Endothelial cell of umbilical vein (primary cell): ENCODE measurements around the gene KPRP. TPM values are rescaled to one million over a fixed set of nuclear protein-coding genes. Genes with fewer than 3 reads are reported as not detected.

Source experiments
- BruUV-seq: library from RNA; stranded (reverse); fragments of 400-500 nt; replicated peaks from 2 replicates; lab custom pipeline; 2021; lab: Mats Ljungman, UMichigan
- CTCF ChIA-PET: fragments of 300-600, 350-600 bp; sonication (Branson Sonifier 250); formaldehyde crosslinking; loops from one replicate; lab custom pipeline; 2021; ENCODE audit warnings: antibody characterized with exemption, inconsistent platforms; lab: Charles Lee
- POLR2A ChIA-PET: fragments of 300-600, 350-600 bp; sonication (Branson Sonifier 250); formaldehyde crosslinking; loops from one replicate; lab custom pipeline; 2021; ENCODE audit warnings: antibody characterized with exemption, inconsistent platforms; lab: Charles Lee
- DNase-seq: peaks from one replicate; pipeline ENCODE4 v3.0.0-alpha.2; 2011; ENCODE audit warnings: low read depth, low spot score
- FAIRE-seq: peaks from 2 replicates; lab custom pipeline; 2011; peaks lifted over from hg19 to GRCh38; lab: Jason Lieb, UNC
- H2AFZ ChIP-seq: 2 replicates; pipeline ENCODE4 v1.6.0; 2012; ENCODE audit warnings: low read depth, low read length, control low read depth, inconsistent platforms
- H3K27ac ChIP-seq: 2 replicates; pipeline ENCODE4 v1.5.1; 2011; ENCODE audit warnings: low read depth, mild to moderate bottlenecking, control low read depth, low read length, moderate library complexity; ENCODE audit not compliant: insufficient read depth
- H3K27me3 ChIP-seq, 2 experiments: 2 replicates each; pipeline versions ENCODE4 v1.6.0 to v1.6.1; 2011; ENCODE audit warnings: low read length in 2 of 2, mixed read lengths in 1 of 2; ENCODE audit not compliant: control insufficient read depth in 2 of 2, insufficient read depth in 2 of 2
- H3K36me3 ChIP-seq, 2 experiments: 2 replicates in 1 of 2; 3 replicates in 1 of 2; pipeline ENCODE4 v1.5.1; 2011; ENCODE audit warnings: low read length in 2 of 2, mild to moderate bottlenecking in 1 of 2, moderate library complexity in 1 of 2; ENCODE audit not compliant: control insufficient read depth in 2 of 2, insufficient read depth in 2 of 2; ENCODE audit errors: extremely low read depth in 1 of 2
- H3K4me1 ChIP-seq: 3 replicates; pipeline ENCODE4 v1.5.1; 2011; ENCODE audit warnings: mild to moderate bottlenecking, low read length; ENCODE audit not compliant: control insufficient read depth, insufficient read depth; ENCODE audit errors: extremely low read depth
- H3K4me2 ChIP-seq: 2 replicates; pipeline ENCODE4 v1.6.1; 2011; ENCODE audit warnings: low read length, control low read depth, mixed read lengths; ENCODE audit not compliant: insufficient read depth
- H3K4me3 ChIP-seq, 3 experiments: fragments of 200-600 bp in 1 of 3; sonication (generic), shearing (Covaris generic) in 1 of 3; replicated peaks in 1 of 3; 2 replicates each; pipeline ENCODE4 v1.5.1; 2011 to 2016; ENCODE audit warnings: control low read depth in 3 of 3, low read length in 3 of 3, mild to moderate bottlenecking in 2 of 3, inconsistent platforms in 1 of 3, low read depth in 1 of 3, moderate library complexity in 1 of 3; ENCODE audit not compliant: insufficient read depth in 1 of 3
- H3K79me2 ChIP-seq: 2 replicates; pipeline ENCODE4 v1.6.0; 2012; ENCODE audit warnings: low read length, inconsistent platforms; ENCODE audit not compliant: control insufficient read depth, insufficient read depth
- H3K9ac ChIP-seq: replicated peaks from 2 replicates; pipeline ENCODE3; 2011; ENCODE audit warnings: low read length, control low read depth; ENCODE audit not compliant: insufficient read depth; ENCODE audit errors: extremely low read depth
- H3K9me1 ChIP-seq: replicated peaks from 3 replicates; pipeline ENCODE4 v1.6.0; 2011; ENCODE audit warnings: mild to moderate bottlenecking, low read length; ENCODE audit not compliant: control insufficient read depth, insufficient read depth; ENCODE audit errors: extremely low read depth
- H3K9me3 ChIP-seq: replicated peaks from 2 replicates; pipeline ENCODE4 v1.5.1; 2012; ENCODE audit warnings: low read length, inconsistent platforms; ENCODE audit not compliant: control insufficient read depth, insufficient read depth
- H4K20me1 ChIP-seq: replicated peaks from 2 replicates; pipeline ENCODE3; 2011; ENCODE audit warnings: mild to moderate bottlenecking, low read length; ENCODE audit not compliant: control insufficient read depth, insufficient read depth; ENCODE audit errors: extremely low read depth
- CTCF ChIP-seq, 2 donors: IDR thresholded peaks; 1 replicate in 1 of 2; 2 replicates in 1 of 2; pipeline ENCODE4 v1.5.1; 2011; ENCODE audit warnings: low read length in 2 of 2, mild to moderate bottlenecking in 2 of 2, moderate library complexity in 2 of 2, control low read depth in 1 of 2, inconsistent platforms in 1 of 2, low read depth in 1 of 2; ENCODE audit not compliant: insufficient read depth in 1 of 2; ENCODE audit errors: extremely low read depth in 1 of 2
- EZH2 ChIP-seq: IDR thresholded peaks from 2 replicates; pipeline ENCODE4 v1.6.1; 2012; ENCODE audit warnings: borderline replicate concordance, low read depth, mild to moderate bottlenecking, moderate library complexity, low read length, inconsistent platforms; ENCODE audit not compliant: severe bottlenecking
- FOS ChIP-seq: IDR thresholded peaks from 2 replicates; pipeline ENCODE4 v1.6.1; 2011; ENCODE audit warnings: mild to moderate bottlenecking, low read length, moderate library complexity, borderline replicate concordance; ENCODE audit not compliant: insufficient read depth
- GATA2 ChIP-seq: IDR thresholded peaks from 2 replicates; pipeline ENCODE4 v1.7.0; 2011; ENCODE audit warnings: low read depth, mild to moderate bottlenecking, moderate library complexity, mixed read lengths, low read length; ENCODE audit not compliant: insufficient read length, insufficient read depth
- JUN ChIP-seq: IDR thresholded peaks from 2 replicates; pipeline ENCODE4 v1.6.1; 2011; ENCODE audit warnings: borderline replicate concordance, low read depth; ENCODE audit not compliant: insufficient read length, insufficient read depth
- MYC ChIP-seq: IDR thresholded peaks from one replicate; pipeline ENCODE4 v1.6.1; 2011; ENCODE audit warnings: mild to moderate bottlenecking, low read depth, low read length
- POLR2A ChIP-seq: IDR thresholded peaks from 2 replicates; pipeline ENCODE4 v1.6.1; 2012; ENCODE audit warnings: low read depth, mild to moderate bottlenecking, control low read depth, low read length
- POLR2AphosphoS5 ChIP-seq: IDR thresholded peaks from 2 replicates; pipeline ENCODE4 v1.6.1; 2012; ENCODE audit warnings: low read depth, mild to moderate bottlenecking, control low read depth, low read length, moderate library complexity; ENCODE audit not compliant: insufficient read depth
- dilution Hi-C: fragments of 300-500 bp; cut with MboI; formaldehyde crosslinking; loops from one replicate; pipeline ENCODE4 v1.15.0; 2019; ENCODE audit warnings: low sequenced_read_pairs; ENCODE audit not compliant: extremely low pct_ligation_motif_present
- intact Hi-C: fragments of 100-400 bp; cut with micrococcal nuclease; formaldehyde crosslinking; loops from one replicate; pipeline ENCODE4 v1.10.0; 2022
- polyA plus RNA-seq, 4 experiments: library from polyadenylated mRNA; depleted of rRNA in 3 of 4; stranded (reverse) in 3 of 4; unstranded in 1 of 4; fragments of >200 nt; gene quantifications; 2 replicates each; pipeline versions ENCODE4 v1.2.1 to v1.2.3, GENCODE V29; 2011 to 2012; ENCODE audit warnings: missing spikeins in 1 of 4
- total RNA-seq: library from RNA; stranded (reverse); gene quantifications from 2 replicates; pipeline ENCODE4 v1.2.3, GENCODE V29; 2021
- TF ChIP-seq, protein P1 (sequence below): IDR thresholded peaks from 2 replicates; pipeline ENCODE4 v1.6.1; 2011; ENCODE audit not compliant: insufficient read depth, insufficient read length

Gene KPRP
- total and polyA plus RNA-seq, 2 donors (not counting 3 experiments of a cell fraction or from before 2014, with no cell fraction given), result not detected

GRCh38 chr1:152756872-152757271 is 953 bp upstream of the KPRP start:
- TF ChIP-seq CTCF (IDR thresholded peaks at IDR 0.05; ENCODE audit: extremely low read depth in 1 of 2, insufficient read depth in 1 of 2, low read depth in 1 of 2, low read length in 2 of 2) (no peak), GATA2 (no peak), POLR2A (no peak), JUN (no peak), POLR2AphosphoS5 (no peak), EZH2 (no peak), MYC (no peak), FOS (no peak)
- TF ChIP-seq, protein P1, sequence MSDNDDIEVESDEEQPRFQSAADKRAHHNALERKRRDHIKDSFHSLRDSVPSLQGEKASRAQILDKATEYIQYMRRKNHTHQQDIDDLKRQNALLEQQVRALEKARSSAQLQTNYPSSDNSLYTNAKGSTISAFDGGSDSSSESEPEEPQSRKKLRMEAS, result no peak
- H3K4me2 ChIP-seq, result no peak overlapping the region
- dilution Hi-C loops, result no loop called here
- no TSS peak for BruUV-seq
- H3K9me3 ChIP-seq, result no peaks in the 10 kb centered on the region
- FAIRE-seq, result no peak
- H4K20me1 ChIP-seq, result no peaks in the 10 kb centered on the region
- no peak overlapping the region for H3K4me3 ChIP-seq
- no peaks in the 10 kb centered on the region for H3K4me1 ChIP-seq
- no peaks in the 10 kb centered on the region for H3K9me1 ChIP-seq
- no peak overlapping the region for H3K27ac ChIP-seq
- intact Hi-C loops, result no loop called here
- ChIA-PET POLR2A (no interaction called here), CTCF (no interaction called here)
- H2AFZ ChIP-seq, result no peak overlapping the region
- DNase-seq, result no peak
- H3K9ac ChIP-seq, result no peak overlapping the region
- H3K79me2 ChIP-seq, result no peaks in the 10 kb centered on the region
- H3K36me3 ChIP-seq, result no peaks in the 10 kb centered on the region
- no peaks in the 10 kb centered on the region for H3K27me3 ChIP-seq
